Inferior parietal cortex (tissue), 1 donor: ENCODE data around the gene MIP.
"Not testable (repeated sequence)": the region's sequence is repeated elsewhere in the genome, so short reads cannot be mapped to it uniquely, and the experiment has no call there.

Experiments
- DNase-seq: peaks from one replicate; pipeline ENCODE4 v3.0.0-alpha.2; 2016; ENCODE audit errors: extremely low spot score

MIP gene

DNA sequence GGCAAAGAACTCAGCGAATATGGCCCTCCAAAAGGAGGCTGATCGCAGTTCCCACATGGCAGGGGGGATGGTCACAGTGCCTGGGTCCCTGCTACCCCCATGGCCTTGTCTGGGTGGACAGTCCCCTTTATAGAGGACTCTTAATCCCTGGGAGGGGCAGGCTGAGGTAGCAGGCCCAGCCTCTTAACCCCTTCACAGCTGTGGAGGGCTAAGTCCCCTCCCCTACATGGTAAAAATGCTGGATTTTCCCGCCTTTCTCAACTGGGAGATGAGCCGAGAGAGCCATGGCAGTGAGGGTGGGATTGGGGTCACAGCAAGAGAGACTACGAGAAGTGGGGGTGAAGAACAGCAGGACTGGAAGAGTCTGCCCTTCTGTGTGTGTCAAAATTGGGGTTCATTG is at the start of gene MIP:
Gene MIP, minus strand, starts transcription at position 101 of the 400 bp plus-strand sequence. Its CDS starts 44 bp downstream, at position 57.
- DNase-seq = no peak

DNA sequence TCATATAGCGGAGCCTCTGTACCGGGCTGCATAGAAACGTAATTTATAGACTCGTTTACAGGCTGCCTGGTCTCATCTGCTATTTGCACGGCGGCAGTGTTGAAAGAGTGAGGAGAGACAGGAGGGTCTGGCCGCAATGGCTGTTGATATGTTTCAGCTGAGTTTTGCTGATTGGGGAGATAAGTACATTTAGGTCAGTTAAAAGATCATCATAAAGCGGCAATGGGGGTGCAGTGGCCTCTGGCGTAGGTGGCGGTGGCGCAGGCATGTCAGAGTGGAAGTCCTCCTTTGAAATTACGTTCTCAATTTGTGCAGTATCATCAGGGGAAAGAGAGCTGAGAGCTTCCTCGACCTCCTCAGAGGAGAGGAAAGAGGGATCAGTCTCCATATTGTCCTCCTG is 45.4 kb upstream of the MIP start:
- DNase-seq = not testable (repeated sequence)

DNA sequence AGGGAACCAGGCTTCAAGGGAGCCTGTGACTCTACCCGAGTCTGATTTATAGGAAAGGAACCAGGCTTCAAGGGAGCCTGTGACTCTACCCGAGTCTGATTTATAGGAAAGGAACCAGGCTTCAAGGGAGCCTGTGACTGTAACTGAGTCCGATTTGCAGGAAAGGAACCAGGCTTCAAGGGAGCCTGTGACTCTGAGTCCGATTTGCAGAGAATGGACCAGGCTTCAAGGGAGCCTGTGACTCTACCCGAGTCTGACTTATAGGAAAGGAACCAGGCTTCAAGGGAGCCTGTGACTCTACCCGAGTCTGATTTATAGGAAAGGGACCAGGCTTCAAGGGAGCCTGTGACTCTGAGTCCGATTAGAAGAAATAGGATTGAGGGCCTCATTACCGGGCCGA is 45.0 kb upstream of the MIP start:
- DNase-seq = not testable (repeated sequence)

DNA sequence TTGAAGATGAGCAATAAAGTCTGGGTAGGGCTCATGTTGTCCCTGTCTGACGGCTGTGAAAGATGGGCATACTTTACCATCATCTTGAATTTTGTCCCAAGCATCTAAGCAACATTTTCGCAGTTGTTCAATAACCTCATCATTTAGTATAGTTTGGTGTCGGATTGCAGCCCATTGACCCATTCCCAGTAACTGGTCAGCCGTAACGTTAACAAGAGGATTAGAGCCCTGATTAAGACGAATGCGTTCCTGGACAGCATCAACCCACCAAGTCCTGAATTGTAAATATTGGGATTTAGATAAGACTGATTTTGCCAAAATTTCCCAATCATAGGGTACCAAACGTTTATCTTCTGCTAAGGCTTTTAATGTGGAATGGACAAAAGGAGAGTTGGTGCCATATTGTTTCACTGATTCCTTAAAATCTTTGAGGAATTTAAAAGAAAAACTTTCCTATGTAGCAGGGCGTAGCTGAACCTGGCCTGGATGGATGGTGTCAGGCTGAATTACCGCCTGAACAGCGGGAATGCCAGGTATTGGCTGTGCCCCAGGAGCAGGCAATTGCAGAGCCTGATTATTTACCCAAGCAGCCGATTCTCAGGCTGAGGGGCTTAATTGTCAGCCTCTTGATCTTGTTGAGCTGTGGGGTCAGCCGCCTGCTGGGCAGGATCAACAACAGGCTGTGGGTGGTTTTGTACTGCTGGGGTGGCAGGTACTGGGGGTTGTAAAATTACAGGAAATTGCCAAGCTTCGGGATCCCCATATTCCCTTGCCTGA is 43.9 kb upstream of the MIP start:
- DNase-seq = not testable (repeated sequence)

DNA sequence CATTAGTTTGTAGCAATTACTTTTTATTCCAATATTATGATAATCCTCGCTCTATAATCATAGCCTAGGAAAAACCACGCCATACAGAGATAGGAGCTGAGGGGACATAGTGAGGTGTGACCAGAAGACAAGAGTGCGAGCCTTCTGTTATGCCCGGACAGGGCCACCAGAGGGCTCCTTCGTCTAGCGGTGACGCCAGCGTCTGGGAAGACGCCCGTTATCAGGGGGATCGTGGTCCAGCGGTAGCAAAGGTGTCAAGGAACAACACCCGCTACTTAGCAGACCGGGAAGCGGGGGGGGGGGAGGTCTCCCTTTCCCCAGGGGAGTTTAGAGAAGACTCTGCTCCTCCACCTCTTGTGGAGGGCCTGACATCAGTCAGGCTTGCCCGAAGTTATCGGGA is 42.2 kb upstream of the MIP start:
- DNase-seq = peak; percentile 22

DNA sequence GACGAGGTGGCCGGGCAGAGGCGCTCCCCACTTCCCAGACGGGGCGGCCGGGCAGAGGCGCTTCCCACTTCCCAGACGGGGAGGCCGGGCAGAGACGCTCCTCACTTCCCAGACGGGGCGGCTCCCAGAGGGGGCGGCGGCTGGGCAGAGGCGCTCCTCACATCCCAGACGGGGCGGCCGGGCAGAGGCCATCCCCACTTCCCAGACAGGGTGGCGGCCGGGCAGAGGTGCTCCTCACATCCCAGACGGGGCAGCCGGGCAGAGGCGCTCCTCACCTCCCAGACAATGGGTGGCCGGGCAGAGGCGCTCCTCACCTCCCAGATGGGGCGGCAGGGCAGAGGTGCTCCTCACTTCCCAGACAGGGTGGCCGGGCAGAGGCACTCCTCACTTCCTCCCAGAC is 40.0 kb upstream of the MIP start:
- not testable (repeated sequence) for DNase-seq

DNA sequence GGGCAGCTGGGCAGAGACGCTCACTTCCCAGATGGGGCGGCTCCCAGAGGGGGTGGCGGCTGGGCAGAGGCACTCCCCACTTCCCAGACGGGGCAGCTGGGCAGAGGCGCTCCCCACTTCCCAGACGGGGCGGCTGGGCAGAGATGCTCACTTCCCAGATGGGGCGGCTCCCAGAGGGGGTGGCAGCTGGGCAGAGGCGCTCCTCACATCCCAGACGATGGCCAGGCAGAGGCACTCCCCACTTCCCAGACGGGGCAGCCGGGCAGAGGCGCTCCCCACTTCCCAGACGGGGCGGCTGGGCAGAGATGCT is 39.6 kb upstream of the MIP start:
- not testable (repeated sequence) for DNase-seq

DNA sequence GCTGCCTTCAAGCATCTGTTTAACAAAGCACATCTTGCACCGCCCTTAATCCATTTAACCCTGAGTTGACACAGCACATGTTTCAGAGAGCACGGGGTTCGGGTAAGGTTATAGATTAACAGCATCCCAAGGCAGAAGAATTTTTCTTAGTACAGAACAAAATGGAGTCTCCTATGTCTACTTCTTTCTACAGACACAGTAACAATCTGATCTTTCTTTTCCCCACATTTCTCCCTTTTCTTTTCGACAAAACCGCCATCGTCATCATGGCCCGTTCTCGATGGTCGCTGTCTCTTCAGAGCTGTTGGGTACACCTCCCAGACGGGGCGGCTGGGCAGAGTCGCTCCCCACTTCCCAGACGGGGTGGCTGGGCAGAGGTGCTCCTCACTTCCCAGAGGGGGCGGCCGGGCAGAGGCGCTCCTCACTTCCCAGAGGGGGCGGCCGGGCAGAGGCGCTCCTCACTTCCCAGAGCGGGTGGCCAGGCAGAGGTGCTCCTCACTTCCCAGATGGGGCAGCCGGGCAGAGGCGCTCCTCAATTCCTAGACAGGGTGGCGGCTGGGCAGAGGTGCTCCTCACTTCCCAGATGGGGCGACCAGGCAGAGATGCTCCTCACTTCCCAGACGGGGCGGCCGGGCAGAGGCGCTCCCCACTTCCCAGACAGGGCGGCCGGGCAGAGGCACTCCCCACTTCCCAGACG is 39.1 kb upstream of the MIP start:
- DNase-seq = not testable (repeated sequence)

DNA sequence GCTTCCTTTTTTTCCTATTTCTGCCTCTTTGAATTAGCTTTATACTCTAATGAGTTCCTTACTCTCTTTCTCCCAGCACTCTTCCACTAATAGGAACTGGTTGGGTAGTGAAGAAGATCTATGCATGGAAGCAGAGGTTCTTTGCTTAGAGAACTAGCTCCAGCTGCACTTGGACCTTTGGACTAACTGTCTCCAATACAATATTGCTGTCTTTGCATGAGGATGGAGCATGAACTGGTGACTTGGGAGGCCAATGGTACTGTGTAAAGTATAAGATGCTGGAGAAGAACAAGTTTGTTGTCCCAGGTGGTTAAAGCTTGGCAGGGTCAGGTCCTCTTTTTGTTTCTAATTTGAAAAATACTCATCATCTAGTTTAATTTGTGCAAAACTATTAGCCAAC is 35.9 kb upstream of the MIP start:
- no peak for DNase-seq

DNA sequence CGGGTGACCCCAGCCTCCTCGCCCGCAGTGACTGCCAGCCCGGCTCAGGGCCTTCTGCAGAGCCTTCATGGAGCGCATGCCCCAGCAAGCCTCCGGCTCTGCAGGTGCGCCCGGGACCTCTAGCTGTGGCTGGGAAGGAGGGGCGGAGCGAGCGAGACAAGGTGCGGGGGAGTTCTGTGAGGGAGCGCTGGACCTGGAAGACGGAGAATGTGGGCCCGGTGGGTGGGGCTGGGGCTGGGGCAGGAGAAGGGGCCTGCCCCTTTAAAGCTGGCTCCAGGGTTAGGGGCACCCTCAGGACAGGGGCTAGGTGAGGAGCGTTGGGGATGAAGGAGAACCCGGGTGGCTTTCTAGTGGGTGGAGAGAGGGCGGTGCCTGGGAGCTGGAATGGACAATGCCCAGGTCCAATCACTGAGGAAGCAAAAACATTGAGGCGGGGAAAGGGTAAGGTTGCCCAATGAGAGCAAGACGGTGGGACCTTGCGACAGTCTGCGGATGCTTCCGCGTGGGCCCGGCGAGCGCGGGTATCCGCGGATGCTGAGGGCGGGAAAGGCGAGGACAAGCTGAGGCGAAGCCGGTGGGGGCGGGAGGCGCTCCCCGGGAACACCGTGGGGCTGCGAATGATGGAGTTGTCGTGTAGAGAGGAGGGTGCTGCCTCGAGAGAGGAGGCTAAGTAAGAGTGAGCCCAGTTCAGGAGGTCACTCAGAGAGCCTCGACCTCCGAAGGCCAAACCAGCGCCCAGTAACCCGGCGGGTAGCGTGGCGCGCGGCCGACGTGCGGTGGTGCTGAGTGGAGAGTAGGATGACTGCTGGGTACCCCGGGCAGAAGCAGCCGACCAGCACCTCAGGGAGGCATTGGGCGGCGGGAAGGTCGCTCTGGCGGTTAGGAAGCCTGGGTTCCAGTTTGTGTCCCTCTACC is 33.8 kb upstream of the MIP start, which contains the start of gene GLS2:
Gene GLS2, minus strand, starts transcription at position 121 of the 915 bp plus-strand sequence. Its CDS starts 43 bp downstream, at position 78.
- DNase-seq = peak; percentile 75

DNA sequence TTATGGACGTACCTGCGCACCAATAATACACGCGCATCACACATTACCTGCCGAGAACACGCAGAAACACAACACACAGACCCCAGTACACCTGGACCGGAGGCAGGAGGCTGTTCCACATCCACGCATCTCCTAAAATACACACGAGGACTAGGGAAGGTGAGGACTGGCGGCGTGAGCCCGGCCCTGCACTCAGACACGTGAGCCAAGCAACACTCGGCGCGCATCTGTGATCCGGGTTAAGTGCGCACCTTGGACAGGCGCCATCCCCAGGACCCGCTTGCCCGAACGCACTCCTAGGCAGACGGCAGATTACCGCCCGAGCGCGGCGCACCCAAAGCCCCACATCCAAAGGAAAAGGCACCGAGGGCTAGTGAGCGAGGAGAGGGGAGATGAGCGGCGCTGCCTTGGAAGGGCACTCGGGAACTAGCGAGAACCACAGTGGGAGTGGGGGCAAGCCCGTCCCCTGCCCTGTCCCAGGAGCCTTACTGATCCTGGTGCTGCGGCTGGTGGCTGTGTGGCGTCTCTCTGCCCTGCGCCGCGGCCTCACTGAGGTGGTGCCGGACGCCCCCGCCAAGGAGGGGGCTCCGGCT is 33.1 kb upstream of the MIP start:
- peak; percentile 6 for DNase-seq

DNA sequence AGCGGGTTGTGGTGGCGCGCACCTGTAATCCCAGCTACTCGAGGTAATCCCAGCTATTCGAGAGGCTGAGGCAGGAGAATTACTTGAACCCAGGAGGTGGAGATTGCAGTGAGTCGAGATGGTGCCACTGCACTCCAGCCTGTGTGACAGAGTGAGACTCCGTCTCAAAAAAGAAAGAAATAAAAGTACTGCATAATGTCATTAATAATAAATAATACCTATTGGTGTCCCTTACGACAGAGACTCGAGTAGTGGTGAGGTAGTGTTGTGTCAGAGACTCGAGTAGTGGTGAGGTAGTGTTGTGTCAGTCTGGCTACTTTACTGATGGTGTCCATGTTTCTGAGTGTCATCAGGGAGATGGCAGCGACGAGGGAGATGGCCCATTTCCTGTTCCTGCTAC is 32.2 kb upstream of the MIP start:
- DNase-seq = no peak

DNA sequence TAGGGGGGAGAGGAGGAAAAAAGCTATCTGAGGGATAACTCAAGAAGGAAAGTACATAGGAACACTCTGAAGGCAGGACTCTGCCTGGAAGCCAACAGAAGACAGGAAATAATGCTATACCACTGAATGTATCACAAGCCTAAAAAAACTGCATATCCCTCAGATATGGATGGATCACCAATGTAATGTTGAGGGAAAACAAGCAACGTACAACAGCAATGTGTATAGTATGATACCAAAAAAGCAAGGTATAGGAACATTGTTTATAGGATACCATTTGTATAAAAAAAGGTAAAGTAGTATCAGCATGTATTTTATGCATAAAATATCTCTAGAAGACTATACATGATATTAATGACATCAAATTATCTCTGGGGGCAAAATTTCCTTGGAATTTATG is 30.1 kb upstream of the MIP start:
- DNase-seq = no peak

DNA sequence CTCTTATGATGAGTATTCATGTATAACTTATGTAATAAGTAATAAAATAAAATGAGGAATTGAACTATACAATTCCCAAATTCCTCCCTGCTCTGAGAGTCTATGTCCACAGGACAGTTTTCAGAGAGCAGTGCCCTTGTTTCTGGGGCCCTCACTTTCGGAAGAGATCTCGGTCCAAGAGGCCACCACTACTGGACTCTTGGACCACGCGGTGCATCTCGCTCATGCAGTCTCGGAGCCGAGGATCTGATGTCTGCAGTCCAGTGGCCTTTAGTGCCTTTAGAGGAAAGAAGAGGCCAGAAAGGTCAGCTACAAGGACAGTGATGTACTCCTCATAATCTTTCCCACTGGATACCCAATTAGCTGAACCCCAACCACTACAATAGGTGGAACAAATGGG is 25.2 kb upstream of the MIP start:
- no peak for DNase-seq

DNA sequence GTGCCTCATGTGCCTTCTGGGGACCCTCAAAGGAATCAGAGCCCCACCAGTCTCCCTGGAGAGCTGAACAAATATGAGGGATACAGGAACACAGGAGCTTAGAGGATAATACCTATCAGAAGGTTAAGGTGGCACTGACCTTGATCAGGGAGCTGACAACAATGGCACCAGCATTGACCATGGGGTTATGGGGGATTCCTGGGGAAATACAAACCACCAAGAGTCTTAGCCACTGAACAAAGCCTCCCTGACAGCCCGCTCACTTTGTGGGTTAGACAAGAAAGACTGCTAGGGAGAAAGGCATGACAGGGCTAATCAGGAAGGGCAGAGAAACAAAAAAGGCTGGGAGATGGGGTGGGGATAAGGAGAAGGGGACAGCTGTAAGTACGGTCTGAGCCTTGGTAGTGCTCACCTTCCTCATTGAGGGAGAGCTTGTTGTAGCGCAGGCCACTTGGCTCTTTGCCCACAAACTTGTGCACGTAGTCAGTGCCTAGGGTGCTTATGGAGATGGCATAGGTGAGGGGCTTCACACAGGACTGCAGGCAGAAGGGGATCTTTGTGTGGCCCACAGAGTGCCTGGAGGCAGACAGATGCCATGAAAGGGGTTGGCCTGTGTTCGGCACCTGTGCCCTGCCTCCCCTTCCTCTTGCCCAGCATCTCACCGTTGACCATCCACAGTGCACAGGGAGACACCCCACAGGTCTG is 23.2 kb upstream of the MIP start:
- DNase-seq = no peak

DNA sequence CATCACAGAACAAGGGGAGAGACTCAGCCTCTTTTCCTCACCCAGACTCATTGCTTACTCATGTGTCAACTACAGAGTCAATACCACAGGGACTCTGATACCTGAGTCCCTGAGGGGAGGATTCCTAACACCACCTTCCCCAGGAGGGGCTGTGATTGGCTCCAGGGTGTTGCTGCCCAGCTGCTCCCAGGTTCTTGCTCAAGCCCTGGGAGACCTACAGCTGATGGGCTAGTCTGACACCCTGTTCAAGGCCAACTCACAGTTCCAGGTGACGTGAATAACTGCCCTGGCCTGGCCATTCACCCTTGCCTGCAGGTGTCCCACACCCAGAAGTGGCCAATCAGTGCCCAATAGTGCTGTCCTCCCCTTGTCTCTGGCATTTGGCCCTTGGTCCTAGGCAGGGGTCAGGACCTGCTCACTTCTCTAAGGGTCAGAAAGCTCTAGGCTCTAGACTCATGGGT is 22.5 kb upstream of the MIP start:
- DNase-seq = no peak

DNA sequence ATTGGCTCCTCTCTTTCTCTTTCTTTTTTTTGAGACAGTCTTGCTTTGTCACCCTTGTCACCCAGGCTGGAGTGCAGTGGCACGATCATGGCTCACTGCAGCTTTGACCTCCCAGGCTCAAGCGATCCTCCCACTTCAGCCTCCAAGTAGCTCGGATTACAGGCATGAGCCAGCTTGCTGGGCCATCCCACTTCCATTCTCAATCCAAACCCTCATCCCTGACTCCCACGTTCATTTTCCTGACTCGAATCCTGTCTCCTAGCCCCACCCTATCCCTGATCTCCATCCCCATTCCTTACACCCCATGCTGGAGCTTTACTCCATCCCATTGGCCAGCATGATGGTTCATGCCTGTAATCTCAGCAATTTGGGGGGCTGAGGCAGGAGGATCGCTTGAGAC is 21.7 kb upstream of the MIP start:
- DNase-seq = no peak

DNA sequence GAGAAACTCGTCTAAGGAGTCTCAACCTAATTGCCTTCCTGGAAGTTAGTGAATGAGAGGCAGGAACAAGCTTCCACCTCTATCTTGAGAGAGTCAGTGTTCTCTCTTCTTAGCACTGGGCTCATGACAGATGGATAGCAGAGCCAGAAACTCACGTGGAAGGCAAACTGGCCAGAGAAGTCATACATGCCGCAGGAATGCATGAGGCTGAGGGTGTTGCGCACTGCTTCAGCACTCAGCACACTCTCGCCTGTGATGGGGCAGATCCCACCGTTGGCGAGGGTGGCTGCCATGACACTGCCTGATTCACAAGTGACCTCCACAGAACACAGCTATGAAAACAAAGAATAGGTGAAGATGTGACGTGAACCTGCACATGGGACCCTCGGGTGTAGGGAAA is 19.9 kb upstream of the MIP start:
- DNase-seq = no peak

DNA sequence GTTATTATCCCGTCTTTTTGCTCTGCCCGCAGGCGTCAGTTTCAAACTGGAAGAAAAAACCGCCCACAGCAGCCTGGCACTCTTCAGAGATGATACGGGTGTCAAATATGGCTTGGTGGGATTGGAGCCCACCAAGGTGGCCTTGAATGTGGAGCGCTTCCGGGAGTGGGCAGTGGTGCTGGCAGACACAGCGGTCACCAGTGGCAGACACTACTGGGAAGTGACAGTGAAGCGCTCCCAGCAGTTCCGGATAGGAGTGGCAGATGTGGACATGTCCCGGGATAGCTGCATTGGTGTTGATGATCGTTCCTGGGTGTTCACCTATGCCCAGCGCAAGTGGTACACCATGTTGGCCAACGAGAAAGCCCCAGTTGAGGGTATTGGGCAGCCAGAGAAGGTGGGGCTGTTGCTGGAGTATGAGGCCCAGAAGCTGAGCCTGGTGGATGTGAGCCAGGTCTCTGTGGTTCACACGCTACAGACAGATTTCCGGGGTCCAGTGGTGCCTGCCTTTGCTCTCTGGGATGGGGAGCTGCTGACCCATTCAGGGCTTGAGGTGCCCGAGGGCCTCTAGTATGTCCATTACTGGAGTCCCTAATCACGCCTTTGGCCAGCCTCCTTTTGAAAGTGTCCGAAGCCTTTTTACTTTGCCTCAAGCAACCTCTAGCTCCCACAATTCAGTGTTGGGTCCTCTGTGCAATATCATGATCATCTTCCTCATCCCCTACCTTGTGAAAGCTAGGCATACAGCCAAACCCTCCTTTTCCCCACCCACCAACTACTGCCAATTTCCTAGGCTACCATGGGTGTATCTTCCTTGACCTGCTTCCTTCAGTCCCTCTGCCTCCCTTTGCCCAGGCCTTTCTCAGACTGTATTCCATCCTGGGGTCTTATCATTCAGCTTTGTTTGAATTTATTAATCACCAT is 14.8 kb upstream of the MIP start:
- no peak for DNase-seq
